A549 (cell line): ENCODE results near the gene GRAP2.

Experiments used
- POLR2A ChIP-seq: IDR thresholded peaks from 2 replicates; pipeline ENCODE4 v1.6.1; 2012; ENCODE audit warnings: mild to moderate bottlenecking, low read length
- TF ChIP-seq, protein P1 (sequence below): fragments of 250-450 bp; sonication (Bioruptor Pico); IDR thresholded peaks from 2 replicates; pipeline ENCODE4 v1.5.0; 2021; ENCODE audit warnings: mild to moderate bottlenecking, moderate library complexity, borderline replicate concordance

GRCh38 chr22:40014667-40015248 is 113.9 kb downstream of the GRAP2 start:
- TF ChIP-seq, protein P1, sequence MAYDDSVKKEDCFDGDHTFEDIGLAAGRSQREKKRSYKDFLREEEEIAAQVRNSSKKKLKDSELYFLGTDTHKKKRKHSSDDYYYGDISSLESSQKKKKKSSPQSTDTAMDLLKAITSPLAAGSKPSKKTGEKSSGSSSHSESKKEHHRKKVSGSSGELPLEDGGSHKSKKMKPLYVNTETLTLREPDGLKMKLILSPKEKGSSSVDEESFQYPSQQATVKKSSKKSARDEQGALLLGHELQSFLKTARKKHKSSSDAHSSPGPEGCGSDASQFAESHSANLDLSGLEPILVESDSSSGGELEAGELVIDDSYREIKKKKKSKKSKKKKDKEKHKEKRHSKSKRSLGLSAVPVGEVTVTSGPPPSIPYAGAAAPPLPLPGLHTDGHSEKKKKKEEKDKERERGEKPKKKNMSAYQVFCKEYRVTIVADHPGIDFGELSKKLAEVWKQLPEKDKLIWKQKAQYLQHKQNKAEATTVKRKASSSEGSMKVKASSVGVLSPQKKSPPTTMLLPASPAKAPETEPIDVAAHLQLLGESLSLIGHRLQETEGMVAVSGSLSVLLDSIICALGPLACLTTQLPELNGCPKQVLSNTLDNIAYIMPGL: no peak
- TF ChIP-seq POLR2A: no peak
